Activated naive CD8-positive, alpha-beta T cell treated with anti-CD3 and anti-CD28 coated beads for 36 hours (primary cell): ENCODE measurements around the gene KLF9. TPM values are rescaled to one million over a fixed set of nuclear protein-coding genes. Genes with fewer than 3 reads are reported as not detected.

Experiments used
- DNase-seq: peaks from one replicate; pipeline ENCODE4 v3.0.0; 2021
- H3K27ac Mint-ChIP-seq: one replicate; pipeline ENCODE4 v1.8.0; 2022; ENCODE audit warnings: mild to moderate bottlenecking, moderate library complexity, mixed read lengths
- H3K27me3 Mint-ChIP-seq: one replicate; pipeline ENCODE4 v1.8.0; 2022; ENCODE audit warnings: mild to moderate bottlenecking, mixed read lengths
- H3K36me3 Mint-ChIP-seq: one replicate; pipeline ENCODE4 v1.8.0; 2021; ENCODE audit warnings: mild to moderate bottlenecking, mixed read lengths
- H3K4me1 Mint-ChIP-seq: one replicate; pipeline ENCODE4 v1.8.0; 2021; ENCODE audit warnings: mixed read lengths
- H3K4me3 Mint-ChIP-seq: one replicate; pipeline ENCODE4 v1.8.0; 2022; ENCODE audit warnings: mild to moderate bottlenecking, moderate library complexity, mixed read lengths
- H3K9me3 Mint-ChIP-seq: one replicate; pipeline ENCODE4 v1.8.0; 2022; ENCODE audit warnings: mixed read lengths
- total RNA-seq, 2 experiments: library from RNA; stranded (reverse); gene quantifications; one replicate each; pipeline ENCODE4 v1.2.3, GENCODE V29; 2021

KLF9 gene
- total RNA-seq, 2 experiments from 2014 or later = 25.4 to 25.5 TPM

GRCh38 chr9:70413464-70413798 is 1.0 kb downstream of the KLF9 start:
- no peaks in the 10 kb centered on the region for H3K9me3 Mint-ChIP-seq
- H3K36me3 Mint-ChIP-seq = peaks cover 5% of the 10 kb centered on the region
- DNase-seq = peak; percentile 78
- H3K4me1 Mint-ChIP-seq = peaks cover 43% of the 10 kb centered on the region
- no peaks in the 10 kb centered on the region for H3K27me3 Mint-ChIP-seq
- peak overlapping the region; percentile 91 for H3K4me3 Mint-ChIP-seq
- peak overlapping the region; percentile 99 for H3K27ac Mint-ChIP-seq

DNA sequence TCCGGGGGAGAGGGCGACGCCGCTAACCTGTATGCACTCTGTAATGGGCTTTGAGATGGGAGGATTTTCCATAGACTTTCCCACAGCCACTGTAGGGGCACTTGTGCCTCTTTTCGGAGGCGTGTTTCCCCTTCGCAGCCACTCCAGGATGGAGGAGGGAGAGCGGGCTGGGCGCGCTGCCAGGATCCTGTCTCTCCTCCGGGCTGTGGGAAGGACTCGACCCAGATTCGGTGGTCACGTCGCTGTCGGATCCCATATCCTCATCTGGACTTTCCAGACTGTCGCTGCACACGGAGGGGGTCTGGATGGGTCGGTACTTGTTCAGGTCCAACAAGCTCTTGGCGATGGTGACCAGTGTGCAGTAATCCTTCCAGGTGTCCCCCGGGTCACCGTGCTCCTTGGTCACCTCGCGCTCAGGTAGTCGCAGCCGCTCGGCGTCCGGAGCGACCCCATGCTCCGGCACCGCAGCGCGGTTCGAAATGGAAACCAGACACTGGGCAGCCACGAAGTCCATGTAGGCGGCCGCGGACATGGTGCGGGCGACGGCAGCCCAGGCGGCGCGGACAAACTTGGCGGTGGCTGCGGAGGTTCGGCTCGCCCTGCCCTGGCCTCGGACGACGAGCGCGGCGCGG is 1.5 kb downstream of the KLF9 start:
- H3K4me1 Mint-ChIP-seq = peaks cover 45% of the 10 kb centered on the region
- H3K4me3 Mint-ChIP-seq = peak overlapping the region; percentile 98
- H3K27ac Mint-ChIP-seq = peak overlapping the region; percentile 100
- H3K9me3 Mint-ChIP-seq = no peaks in the 10 kb centered on the region
- DNase-seq = peak; percentile 31
- H3K36me3 Mint-ChIP-seq = peaks cover 7% of the 10 kb centered on the region
- H3K27me3 Mint-ChIP-seq = no peaks in the 10 kb centered on the region

DNA sequence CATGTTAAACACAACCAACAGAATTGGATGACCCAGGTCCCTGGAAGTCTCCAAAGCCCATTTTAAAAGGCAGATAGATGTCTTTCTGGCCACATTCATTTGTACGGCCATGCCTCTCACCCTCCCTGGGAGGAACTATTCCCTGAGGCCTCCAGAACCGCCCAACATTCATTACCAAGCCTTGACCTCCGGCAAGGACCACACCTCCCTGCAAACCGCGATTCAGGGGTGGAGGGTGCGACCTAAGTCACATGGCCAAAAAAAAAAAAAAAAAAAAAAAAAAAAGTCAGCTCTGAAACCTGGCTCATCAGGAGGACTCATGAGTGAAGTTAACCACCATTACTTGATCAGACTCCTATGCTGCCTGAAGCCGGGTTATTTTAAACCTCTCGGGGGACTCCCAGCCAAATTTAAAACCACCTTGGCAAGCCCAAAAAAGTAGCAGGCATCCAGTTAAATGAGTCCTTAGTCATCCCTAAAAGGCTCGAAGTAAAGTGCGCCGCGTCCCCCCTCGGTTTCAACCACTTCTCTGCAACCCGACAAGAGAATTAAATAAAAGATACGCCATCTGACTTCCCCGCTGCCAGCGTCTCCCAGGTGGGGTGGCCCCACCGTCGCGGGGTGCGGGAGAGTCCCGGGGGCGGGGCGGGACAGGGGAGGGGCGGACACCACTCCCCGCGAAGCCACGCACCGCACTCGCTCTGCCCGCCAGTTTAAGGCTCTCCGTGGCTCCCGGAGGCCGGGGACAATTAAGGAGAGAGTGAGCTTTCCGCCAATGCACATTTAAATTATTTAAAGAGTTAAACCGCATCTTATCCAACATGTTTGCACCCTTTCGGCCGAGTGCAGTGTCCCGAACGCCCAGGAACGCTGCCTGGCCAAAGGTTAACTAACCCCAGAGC is 2.3 kb downstream of the KLF9 start:
- Mint-ChIP-seq H3K9me3 (no peaks in the 10 kb centered on the region), H3K4me3 (peak overlapping the region; percentile 98), H3K27ac (peak overlapping the region; percentile 100), H3K27me3 (no peaks in the 10 kb centered on the region), H3K36me3 (peaks cover 9% of the 10 kb centered on the region), H3K4me1 (peaks cover 48% of the 10 kb centered on the region)
- DNase-seq = peak; percentile 69

DNA sequence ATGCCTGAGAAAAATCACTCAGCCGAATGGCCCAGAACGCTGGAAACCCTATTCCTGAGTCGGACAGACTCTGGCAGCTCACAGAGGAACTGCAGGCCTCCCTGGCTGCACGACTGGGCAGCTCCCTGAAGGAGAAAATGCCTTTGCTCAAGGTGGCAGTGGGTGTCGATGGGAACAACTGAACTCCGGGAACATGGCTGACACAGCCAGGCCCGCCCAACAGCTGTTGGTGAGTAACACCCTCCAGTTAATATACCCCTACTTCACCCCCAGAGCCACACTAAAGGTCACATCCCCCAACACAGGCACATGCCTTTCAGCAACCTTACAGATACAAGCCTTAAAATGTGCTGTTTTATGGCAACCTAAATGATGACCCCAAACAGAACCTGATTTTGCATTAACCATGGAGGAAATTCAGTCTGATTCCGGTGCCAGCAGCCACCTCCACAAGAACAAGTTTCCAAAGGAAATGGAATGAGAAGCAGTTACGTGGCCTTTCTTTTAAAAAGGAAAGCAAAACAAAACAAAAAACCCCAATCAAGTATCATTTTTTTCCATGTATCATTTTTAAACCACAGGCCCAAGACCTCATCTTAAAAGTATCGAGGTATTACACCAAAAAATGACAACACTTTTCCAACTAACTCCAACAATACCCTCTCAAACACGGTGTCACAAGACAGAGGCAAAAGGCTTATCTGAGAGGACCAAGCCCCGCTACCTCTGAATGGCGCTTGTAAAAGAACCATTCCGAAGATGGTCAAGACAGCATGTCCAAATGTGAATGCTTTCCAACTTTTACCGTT is 3.1 kb downstream of the KLF9 start:
- peaks cover 54% of the 10 kb centered on the region for H3K4me1 Mint-ChIP-seq
- H3K4me3 Mint-ChIP-seq = peak overlapping the region; percentile 98
- peaks cover 11% of the 10 kb centered on the region for H3K36me3 Mint-ChIP-seq
- peak overlapping the region; percentile 100 for H3K27ac Mint-ChIP-seq
- peak; percentile 65 for DNase-seq
- H3K27me3 Mint-ChIP-seq = no peaks in the 10 kb centered on the region
- no peaks in the 10 kb centered on the region for H3K9me3 Mint-ChIP-seq

- H3K36me3 Mint-ChIP-seq = peaks cover 11% of the 10 kb centered on the region
Measured at GRCh38 chr9:70410368-70410767, 4.1 kb downstream of the KLF9 start.

GRCh38 chr9:70409800-70410199 is 4.7 kb downstream of the KLF9 start:
- H3K36me3 Mint-ChIP-seq = peaks cover 11% of the 10 kb centered on the region
- no peak for DNase-seq
- H3K27me3 Mint-ChIP-seq = no peaks in the 10 kb centered on the region
- H3K9me3 Mint-ChIP-seq = no peaks in the 10 kb centered on the region
- H3K4me1 Mint-ChIP-seq = peaks cover 62% of the 10 kb centered on the region
- H3K4me3 Mint-ChIP-seq = peak overlapping the region; percentile 98
- peak overlapping the region; percentile 100 for H3K27ac Mint-ChIP-seq

More at GRCh38 chr9:70410368-70410767, 4.1 kb downstream of the KLF9 start:
- peak overlapping the region; percentile 100 for H3K27ac Mint-ChIP-seq
- peaks cover 62% of the 10 kb centered on the region for H3K4me1 Mint-ChIP-seq
- peak overlapping the region; percentile 98 for H3K4me3 Mint-ChIP-seq
- H3K27me3 Mint-ChIP-seq = no peaks in the 10 kb centered on the region
- DNase-seq = no peak
- H3K9me3 Mint-ChIP-seq = no peaks in the 10 kb centered on the region

DNA sequence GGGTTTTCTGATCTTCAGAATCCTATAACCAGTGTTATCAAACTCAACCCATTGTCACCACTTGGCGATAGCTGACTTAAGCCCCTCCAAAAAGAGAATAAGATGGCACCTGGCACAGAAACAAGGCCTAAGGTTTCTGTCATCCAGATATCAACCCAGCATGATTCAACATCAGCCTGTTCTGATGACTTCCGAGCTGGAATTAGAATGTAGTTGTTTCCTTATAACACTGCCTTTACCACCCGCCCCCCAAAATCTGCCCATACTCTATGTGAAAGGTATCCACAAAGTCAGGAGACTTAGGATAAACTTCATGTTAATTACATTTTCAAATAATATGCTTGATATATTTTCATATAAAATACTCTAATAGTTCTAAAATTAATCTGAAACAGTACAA is 5.2 kb downstream of the KLF9 start:
- H3K4me3 Mint-ChIP-seq = peak overlapping the region; percentile 42
- H3K4me1 Mint-ChIP-seq = peaks cover 59% of the 10 kb centered on the region
- H3K27ac Mint-ChIP-seq = peak overlapping the region; percentile 72
- no peak for DNase-seq
- H3K36me3 Mint-ChIP-seq = peaks cover 11% of the 10 kb centered on the region
- no peaks in the 10 kb centered on the region for H3K9me3 Mint-ChIP-seq
- no peaks in the 10 kb centered on the region for H3K27me3 Mint-ChIP-seq

GRCh38 chr9:70408393-70409040 is 5.9 kb downstream of the KLF9 start:
- Mint-ChIP-seq H3K27ac (peak overlapping the region; percentile 99), H3K36me3 (peaks cover 13% of the 10 kb centered on the region), H3K4me3 (no peak overlapping the region), H3K9me3 (no peaks in the 10 kb centered on the region), H3K27me3 (no peaks in the 10 kb centered on the region), H3K4me1 (peaks cover 65% of the 10 kb centered on the region)
- DNase-seq = no peak

DNA sequence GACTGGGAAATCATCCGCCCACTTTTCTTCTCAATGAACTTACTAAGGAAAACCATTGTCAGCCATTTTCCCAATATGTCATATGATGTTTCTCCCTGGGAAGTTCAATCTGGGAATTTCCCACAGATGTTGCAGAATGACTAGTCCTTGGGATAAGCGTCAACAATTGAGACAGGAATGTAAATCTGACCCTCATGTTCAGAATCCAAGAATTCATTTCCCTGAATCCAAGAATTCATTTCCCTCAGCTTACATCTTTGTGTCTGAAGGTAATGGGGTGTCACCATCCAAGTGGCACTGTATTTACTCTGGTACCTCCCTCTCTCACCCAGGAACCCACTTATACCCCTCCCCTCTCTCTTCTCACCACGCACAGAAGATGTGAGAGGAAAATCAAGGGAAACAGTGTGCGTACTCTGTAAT is 7.4 kb downstream of the KLF9 start:
- H3K27me3 Mint-ChIP-seq = no peaks in the 10 kb centered on the region
- H3K9me3 Mint-ChIP-seq = no peaks in the 10 kb centered on the region
- peak overlapping the region; percentile 88 for H3K4me3 Mint-ChIP-seq
- peaks cover 79% of the 10 kb centered on the region for H3K4me1 Mint-ChIP-seq
- H3K36me3 Mint-ChIP-seq = peaks cover 12% of the 10 kb centered on the region
- no peak for DNase-seq
- H3K27ac Mint-ChIP-seq = peak overlapping the region; percentile 99

- Mint-ChIP-seq H3K27me3 (no peaks in the 10 kb centered on the region), H3K27ac (peak overlapping the region; percentile 99), H3K36me3 (peaks cover 12% of the 10 kb centered on the region), H3K9me3 (no peaks in the 10 kb centered on the region), H3K4me3 (peak overlapping the region; percentile 88), H3K4me1 (peaks cover 77% of the 10 kb centered on the region)
- DNase-seq = peak; percentile 55
Measured at GRCh38 chr9:70406434-70406862, 8.0 kb downstream of the KLF9 start.

GRCh38 chr9:70405808-70406433 is 8.5 kb downstream of the KLF9 start:
- H3K9me3 Mint-ChIP-seq = no peaks in the 10 kb centered on the region
- H3K27me3 Mint-ChIP-seq = no peaks in the 10 kb centered on the region
- peaks cover 12% of the 10 kb centered on the region for H3K36me3 Mint-ChIP-seq
- peak overlapping the region; percentile 88 for H3K4me3 Mint-ChIP-seq
- H3K4me1 Mint-ChIP-seq = peaks cover 77% of the 10 kb centered on the region
- H3K27ac Mint-ChIP-seq = peak overlapping the region; percentile 99
- DNase-seq = peak; percentile 11

DNA sequence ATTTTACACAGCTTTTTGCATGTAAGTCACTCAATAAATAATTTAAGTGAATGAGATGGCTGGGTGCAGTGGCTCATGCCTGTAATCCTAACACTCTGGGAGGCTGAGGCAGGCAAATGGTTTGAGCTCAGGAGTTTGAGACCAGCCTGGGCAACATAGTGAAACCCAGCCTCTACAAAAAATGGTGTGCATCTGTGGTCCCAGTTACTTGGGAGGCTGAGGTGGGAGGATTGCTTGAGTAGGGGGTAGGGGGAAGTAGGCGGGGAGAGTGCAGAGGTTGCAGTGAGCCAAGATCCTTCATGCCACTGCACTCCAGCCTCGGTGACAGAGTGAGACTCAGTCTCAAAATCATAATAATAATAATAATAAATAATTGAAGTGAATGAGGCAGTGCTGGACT is 10.2 kb downstream of the KLF9 start:
- Mint-ChIP-seq H3K36me3 (peaks cover 8% of the 10 kb centered on the region), H3K27ac (peak overlapping the region; percentile 82), H3K4me3 (no peak overlapping the region), H3K4me1 (peaks cover 78% of the 10 kb centered on the region), H3K27me3 (no peaks in the 10 kb centered on the region), H3K9me3 (no peaks in the 10 kb centered on the region)
- no peak for DNase-seq

GRCh38 chr9:70403618-70404025 is 10.8 kb downstream of the KLF9 start:
- peaks cover 83% of the 10 kb centered on the region for H3K4me1 Mint-ChIP-seq
- peaks cover 8% of the 10 kb centered on the region for H3K36me3 Mint-ChIP-seq
- H3K4me3 Mint-ChIP-seq = no peak overlapping the region
- no peaks in the 10 kb centered on the region for H3K9me3 Mint-ChIP-seq
- no peak for DNase-seq
- H3K27ac Mint-ChIP-seq = peak overlapping the region; percentile 63
- H3K27me3 Mint-ChIP-seq = no peaks in the 10 kb centered on the region

GRCh38 chr9:70403166-70403565 is 11.3 kb downstream of the KLF9 start:
- H3K4me1 Mint-ChIP-seq = peaks cover 83% of the 10 kb centered on the region
- H3K27ac Mint-ChIP-seq = peak overlapping the region; percentile 63
- no peaks in the 10 kb centered on the region for H3K9me3 Mint-ChIP-seq
- peaks cover 8% of the 10 kb centered on the region for H3K36me3 Mint-ChIP-seq
- DNase-seq = no peak
- H3K4me3 Mint-ChIP-seq = no peak overlapping the region
- H3K27me3 Mint-ChIP-seq = no peaks in the 10 kb centered on the region
